ENCODE data around the gene CTXN2.

GRCh38 chr15:48168616-48169015 is 22.8 kb upstream of the CTXN2 start:
- TF ChIP-seq FOS (IDR thresholded peaks at IDR 0.05; ENCODE audit: low read depth, low read length) (no peak), SMC3 (IDR thresholded peaks at IDR 0.05; ENCODE audit: low read depth, low read length) (no peak)
- TF ChIP-seq, protein P1, sequence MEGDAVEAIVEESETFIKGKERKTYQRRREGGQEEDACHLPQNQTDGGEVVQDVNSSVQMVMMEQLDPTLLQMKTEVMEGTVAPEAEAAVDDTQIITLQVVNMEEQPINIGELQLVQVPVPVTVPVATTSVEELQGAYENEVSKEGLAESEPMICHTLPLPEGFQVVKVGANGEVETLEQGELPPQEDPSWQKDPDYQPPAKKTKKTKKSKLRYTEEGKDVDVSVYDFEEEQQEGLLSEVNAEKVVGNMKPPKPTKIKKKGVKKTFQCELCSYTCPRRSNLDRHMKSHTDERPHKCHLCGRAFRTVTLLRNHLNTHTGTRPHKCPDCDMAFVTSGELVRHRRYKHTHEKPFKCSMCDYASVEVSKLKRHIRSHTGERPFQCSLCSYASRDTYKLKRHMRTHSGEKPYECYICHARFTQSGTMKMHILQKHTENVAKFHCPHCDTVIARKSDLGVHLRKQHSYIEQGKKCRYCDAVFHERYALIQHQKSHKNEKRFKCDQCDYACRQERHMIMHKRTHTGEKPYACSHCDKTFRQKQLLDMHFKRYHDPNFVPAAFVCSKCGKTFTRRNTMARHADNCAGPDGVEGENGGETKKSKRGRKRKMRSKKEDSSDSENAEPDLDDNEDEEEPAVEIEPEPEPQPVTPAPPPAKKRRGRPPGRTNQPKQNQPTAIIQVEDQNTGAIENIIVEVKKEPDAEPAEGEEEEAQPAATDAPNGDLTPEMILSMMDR (conservative IDR thresholded peaks at IDR 0.05; ENCODE audit: low read depth, low read length): no peak

All from IMR-90 (cell line).